NCI-H2107 treated with DMSO at 0.1 percent for 48 hours (cell line): ENCODE measurements around the gene ZBTB38.

Experiments
- DNase-seq: peaks from one replicate; lab custom pipeline; 2025; ENCODE audit not compliant: unreplicated experiment; lab: John Stamatoyannopoulos, UW

Gene ZBTB38

GRCh38 chr3:141362736-141363135 is 5.6 kb upstream of the ZBTB38 start:
- DNase-seq, result no peak

GRCh38 chr3:141365201-141365600 is 3.1 kb upstream of the ZBTB38 start:
- no peak for DNase-seq

GRCh38 chr3:141366285-141367037 is 1.8 kb upstream of the ZBTB38 start:
- no peak for DNase-seq

GRCh38 chr3:141367038-141367730 is 1.1 kb upstream of the ZBTB38 start:
- DNase-seq, result no peak

GRCh38 chr3:141368925-141369794 is 856 bp downstream of the ZBTB38 start:
- no peak for DNase-seq

GRCh38 chr3:141370065-141370533 is 1.8 kb downstream of the ZBTB38 start:
- no peak for DNase-seq

GRCh38 chr3:141371882-141372281 is 3.6 kb downstream of the ZBTB38 start:
- DNase-seq, result no peak

GRCh38 chr3:141372656-141373055 is 4.4 kb downstream of the ZBTB38 start:
- DNase-seq, result no peak

GRCh38 chr3:141373232-141373631 is 4.9 kb downstream of the ZBTB38 start:
- DNase-seq, result no peak

- no peak for DNase-seq
Observed at GRCh38 chr3:141373768-141374526, 5.6 kb downstream of the ZBTB38 start.

GRCh38 chr3:141375381-141376301 is 7.3 kb downstream of the ZBTB38 start:
- DNase-seq, result no peak

- no peak for DNase-seq
Observed at GRCh38 chr3:141377377-141377776, 9.1 kb downstream of the ZBTB38 start.

- no peak for DNase-seq
Observed at GRCh38 chr3:141378556-141378955, 10.3 kb downstream of the ZBTB38 start.

GRCh38 chr3:141379250-141379966 is 11.1 kb downstream of the ZBTB38 start:
- no peak for DNase-seq

GRCh38 chr3:141380279-141380678 is 12.0 kb downstream of the ZBTB38 start:
- no peak for DNase-seq

- DNase-seq, result no peak
Observed at GRCh38 chr3:141380987-141381386, 12.7 kb downstream of the ZBTB38 start.

- peak; percentile 22 for DNase-seq
Observed at GRCh38 chr3:141382571-141382970, 14.3 kb downstream of the ZBTB38 start.

- DNase-seq, result peak; percentile 95
Observed at GRCh38 chr3:141383555-141384129, 15.3 kb downstream of the ZBTB38 start.

GRCh38 chr3:141384157-141384556 is 15.9 kb downstream of the ZBTB38 start:
- no peak for DNase-seq
